Measurements from ENCODE around the gene ATP6V1B1.

- no peak for TF ChIP-seq CTCF (IDR thresholded peaks at IDR 0.05)
- no peak for TF ChIP-seq TEAD1 (CRISPR knock-in tag; IDR thresholded peaks at IDR 0.05)
- no peak for TF ChIP-seq SP1 (CRISPR knock-in tag; conservative IDR thresholded peaks at IDR 0.05)
- TF ChIP-seq NFE2L1 (CRISPR knock-in tag; IDR thresholded peaks at IDR 0.05), result no peak
- no peak for TF ChIP-seq ERG (CRISPR knock-in tag; IDR thresholded peaks at IDR 0.05)
- no peak for TF ChIP-seq GTF2I (CRISPR knock-in tag; conservative IDR thresholded peaks at IDR 0.05)
These were observed 31.0 kb downstream of the ATP6V1B1 start for GRCh38 chr2:70966681-70967080.
